GM19468 (cell line): ENCODE measurements around the gene NRN1L.
"Not testable (repeated sequence)": the region's sequence is repeated elsewhere in the genome, so short reads cannot be mapped to it uniquely, and the experiment has no call there.

Experiments
- ATAC-seq: cut with Tn5 transposase; IDR thresholded peaks from one replicate; pipeline ENCODE4 v1.9.1; 2021; ENCODE audit warnings: mild to moderate bottlenecking, moderate library complexity, moderate number of reproducible peaks; ENCODE audit not compliant: unreplicated experiment; ENCODE audit errors: extremely low read depth

NRN1L gene

GRCh38 chr16:67884684-67885083 lies at the start of gene NRN1L:
NRN1L (plus strand) TSS chr16:67884885; CDS start chr16:67884904, 19 bp downstream.
- ATAC-seq, result no peak

GRCh38 chr16:67837190-67837589 lies 47.5 kb upstream of the NRN1L start:
- not testable (repeated sequence) for ATAC-seq

DNA sequence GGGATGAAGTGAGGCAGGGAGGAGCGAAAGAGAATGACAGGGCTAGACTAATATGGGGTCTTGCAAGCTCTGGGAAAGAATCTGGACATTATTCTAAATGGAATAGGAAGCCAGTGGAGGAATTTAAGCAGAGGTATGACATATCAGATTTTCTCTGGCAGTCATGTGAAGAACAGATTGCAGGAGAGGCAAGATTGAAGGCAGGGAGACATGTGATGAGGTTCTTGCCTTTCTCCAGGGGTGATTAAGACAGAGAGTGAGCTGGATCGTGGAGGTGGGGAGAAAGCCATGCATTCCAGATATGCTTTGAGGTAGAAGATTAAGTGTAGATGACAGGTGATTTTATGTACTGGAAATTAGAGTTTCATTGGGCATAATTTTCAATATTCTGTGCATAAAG lies 46.9 kb upstream of the NRN1L start:
- ATAC-seq, result no peak

- no peak for ATAC-seq
These were observed 43.4 kb upstream of the NRN1L start for GRCh38 chr16:67841198-67841815.

DNA sequence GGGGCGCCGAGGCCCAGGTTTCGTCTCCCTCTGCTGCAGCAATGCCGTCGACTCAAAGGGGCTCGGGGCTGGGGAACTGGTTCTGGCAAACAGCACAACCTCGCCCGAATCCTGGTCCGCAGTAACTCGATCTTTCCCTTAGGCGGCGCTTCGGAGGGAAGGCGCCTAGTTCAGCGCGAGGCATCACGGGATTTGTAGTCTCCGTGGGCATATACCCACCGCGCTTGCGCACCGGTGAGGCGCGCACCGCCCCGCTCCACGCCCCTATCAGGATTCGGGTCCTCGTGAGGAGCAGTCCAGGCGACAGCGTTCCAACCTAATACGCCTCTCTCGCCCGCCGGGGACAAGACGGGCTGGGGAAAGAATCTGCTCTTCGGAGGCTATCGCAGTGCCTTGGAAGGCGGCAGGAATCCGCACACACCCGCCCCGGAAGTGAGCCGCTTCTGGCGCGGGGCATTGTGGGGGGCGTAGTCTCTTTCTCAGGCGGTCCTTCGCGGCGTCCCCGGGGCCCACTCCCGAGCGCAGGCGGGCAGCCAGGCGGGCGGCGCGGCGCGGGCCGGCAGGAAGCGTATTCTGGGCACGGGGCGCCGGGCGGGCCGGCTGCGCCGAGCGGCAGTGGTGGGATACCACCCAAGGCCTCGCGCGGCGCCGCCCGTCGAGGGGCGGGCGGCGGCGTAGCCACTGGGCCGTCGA lies 42.7 kb upstream of the NRN1L start, which contains the start of gene THAP11:
Gene THAP11, plus strand, starts transcription at position 505 of the 693 bp plus-strand sequence. CDS start 235 bp downstream, outside the sequence.
- ATAC-seq, result peak; percentile 48

- ATAC-seq, result no peak
These were observed 42.0 kb upstream of the NRN1L start for GRCh38 chr16:67842509-67843342.

- ATAC-seq, result no peak
These were observed 41.3 kb upstream of the NRN1L start for GRCh38 chr16:67843343-67843765.

- no peak for ATAC-seq
These were observed 40.2 kb upstream of the NRN1L start for GRCh38 chr16:67844497-67844896.

- no peak for ATAC-seq
These were observed 39.2 kb upstream of the NRN1L start for GRCh38 chr16:67845291-67846062.

DNA sequence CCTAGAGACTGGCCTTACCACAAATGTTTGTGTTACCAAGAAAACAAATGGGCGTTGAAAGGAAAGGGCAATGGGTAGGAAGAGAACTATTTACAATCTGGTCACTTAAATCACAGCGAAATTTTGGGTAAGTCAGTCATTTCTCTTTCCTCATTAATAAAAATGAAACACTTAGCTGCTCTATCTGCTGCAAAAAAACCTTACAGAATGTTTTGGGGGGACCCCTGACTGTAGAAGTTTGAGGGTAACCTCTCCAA lies 38.7 kb upstream of the NRN1L start:
- no peak for ATAC-seq

GRCh38 chr16:67846320-67847063 lies 38.2 kb upstream of the NRN1L start, which contains the start of gene NUTF2:
NUTF2 (plus strand) TSS chr16:67846933; CDS start chr16:67865131, 18,198 bp downstream.
- ATAC-seq, result peak; percentile 16

DNA sequence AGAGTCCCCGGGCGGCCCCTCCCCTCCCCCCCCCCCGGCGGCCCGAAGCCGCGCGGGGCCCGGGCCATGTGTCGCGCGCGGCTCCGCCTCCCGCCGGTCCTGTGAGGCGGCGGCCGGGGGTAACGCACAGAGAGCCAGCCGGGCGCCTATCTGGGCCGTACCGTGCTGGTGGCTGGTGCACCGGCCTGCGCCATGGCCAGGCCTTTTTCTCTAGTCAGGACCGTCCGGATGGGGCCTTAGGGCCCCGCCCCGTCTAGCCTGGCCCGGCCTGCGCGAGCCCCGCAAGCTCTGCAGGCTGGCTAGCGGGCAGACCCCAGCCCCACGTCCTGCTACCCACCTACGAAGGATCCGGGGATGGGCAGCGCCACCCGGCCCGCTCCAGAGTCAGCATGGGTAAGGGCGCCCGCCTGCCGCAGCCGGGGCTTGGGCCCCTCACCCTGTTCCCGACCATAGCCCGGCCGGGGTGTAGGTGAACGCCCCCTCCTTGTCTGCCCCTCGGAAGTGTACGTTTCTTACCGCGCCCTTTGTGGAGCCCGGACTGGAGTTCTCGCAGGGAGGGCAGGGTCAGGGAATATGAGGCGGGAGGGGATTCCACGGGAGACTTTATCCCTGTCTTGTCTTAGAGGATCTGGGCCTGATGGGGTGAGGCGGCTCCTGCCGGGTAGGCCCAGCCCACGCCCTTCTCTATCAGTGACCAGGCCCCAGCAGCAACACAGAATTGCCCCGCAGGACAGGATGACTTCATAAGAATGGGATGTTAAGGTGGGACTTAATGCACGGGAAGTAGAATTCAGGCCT lies 37.4 kb upstream of the NRN1L start, which contains the start of gene CENPT:
Gene CENPT, minus strand, starts transcription at position 630 of the 798 bp plus-strand sequence. CDS start 13,834 bp downstream, outside the sequence.
- ATAC-seq, result peak; percentile 8

DNA sequence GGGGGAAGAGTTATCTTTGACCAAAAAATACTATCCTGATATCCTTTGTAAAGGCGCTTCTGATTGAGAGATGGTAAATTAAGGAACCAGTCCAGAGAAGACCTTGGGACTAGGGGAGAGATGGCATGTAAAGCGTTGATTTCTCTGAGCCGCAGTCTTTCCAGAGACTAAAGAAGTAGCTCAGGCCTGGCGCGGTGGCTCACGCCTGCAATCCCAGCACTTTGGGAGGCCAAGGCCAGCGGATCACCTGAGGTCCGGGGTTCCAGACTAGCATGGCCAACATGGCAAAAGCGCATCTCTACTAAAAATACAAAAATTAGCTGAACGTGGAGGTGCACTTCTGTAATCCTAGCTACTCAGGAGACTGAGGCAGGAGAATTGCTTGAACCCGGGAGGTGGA lies 36.6 kb upstream of the NRN1L start:
- ATAC-seq, result no peak

- ATAC-seq, result no peak
These were observed 31.0 kb upstream of the NRN1L start for GRCh38 chr16:67853670-67854069.

DNA sequence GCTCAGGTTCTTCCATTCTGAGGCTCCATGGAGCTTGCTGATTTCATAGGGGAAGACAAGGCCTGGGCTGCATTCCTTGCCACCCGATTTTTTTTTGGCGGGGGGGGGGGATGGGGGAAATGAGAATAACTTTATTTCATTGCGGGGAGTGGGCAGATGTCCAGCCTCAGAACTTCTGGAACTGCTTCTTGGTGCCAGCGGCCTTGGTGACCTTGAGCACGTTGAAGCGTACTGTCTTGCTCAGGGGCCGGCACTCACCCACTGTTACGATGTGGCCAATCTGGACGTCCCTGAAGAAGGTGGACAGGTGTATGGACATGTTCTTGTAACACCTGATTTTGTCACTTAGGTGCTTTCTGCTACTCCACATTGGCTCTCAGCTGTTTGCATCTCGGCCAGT lies 28.9 kb upstream of the NRN1L start:
- no peak for ATAC-seq

DNA sequence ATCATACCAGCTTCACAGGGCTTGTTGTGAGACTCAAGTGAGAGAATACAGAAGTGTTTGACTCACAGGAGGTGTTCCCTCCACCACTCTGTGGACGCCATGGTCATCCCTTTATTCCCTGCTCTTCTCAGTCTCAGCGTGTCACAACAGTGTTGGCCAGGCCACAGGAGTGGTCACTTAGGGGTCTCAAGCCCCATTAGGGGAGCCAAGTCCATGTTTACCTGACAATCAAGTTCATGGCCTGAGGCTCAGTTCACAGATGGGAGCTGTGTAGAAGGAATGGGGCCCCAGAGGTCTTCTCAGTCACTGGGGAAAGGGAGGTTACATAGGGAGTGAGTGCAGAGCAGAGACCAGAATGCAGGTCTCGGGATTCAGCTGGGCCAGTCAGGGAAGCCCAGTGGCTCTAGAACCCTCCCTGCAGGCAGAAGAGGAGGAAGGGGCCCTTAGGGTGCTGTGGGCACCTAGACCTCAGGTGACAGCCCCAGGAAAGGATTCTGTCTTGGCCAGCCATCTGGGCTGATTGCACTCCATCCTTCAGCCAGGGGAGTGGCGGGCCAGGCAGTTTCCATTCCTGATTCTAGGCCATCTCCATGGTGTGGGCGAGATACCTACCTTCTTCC lies 27.6 kb upstream of the NRN1L start:
- no peak for ATAC-seq

DNA sequence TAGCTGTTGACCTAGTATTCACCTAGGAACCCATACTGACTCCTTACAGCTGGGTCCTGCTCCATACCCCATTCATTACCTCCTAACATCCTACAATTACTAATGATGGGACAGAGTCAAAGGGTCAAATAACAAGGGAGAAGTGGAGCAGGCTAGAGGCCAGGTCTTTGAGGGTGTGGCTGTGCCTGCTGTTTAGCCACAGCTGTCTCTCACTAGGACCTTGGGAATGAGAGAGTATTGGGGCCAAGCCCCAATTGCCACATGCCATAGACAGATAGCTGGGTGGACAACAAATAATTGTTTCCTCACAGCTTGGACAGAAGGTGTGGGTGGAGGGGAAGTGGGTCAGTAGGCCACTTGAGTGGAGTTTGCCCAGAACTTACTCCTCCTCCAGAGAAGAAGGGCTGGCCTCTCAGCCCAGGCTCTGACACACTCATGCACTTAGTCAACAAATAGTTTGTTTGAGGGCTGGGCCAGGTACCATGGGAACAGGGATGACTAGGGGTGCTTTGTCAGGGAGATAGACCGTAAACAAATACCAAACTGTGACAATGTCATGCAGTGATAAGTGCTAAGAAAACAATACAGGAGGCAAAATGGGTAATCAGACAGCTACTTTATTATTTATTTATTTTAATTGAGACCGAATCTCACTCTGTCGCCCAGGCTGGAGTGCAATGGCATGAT lies 27.0 kb upstream of the NRN1L start:
- ATAC-seq, result no peak

DNA sequence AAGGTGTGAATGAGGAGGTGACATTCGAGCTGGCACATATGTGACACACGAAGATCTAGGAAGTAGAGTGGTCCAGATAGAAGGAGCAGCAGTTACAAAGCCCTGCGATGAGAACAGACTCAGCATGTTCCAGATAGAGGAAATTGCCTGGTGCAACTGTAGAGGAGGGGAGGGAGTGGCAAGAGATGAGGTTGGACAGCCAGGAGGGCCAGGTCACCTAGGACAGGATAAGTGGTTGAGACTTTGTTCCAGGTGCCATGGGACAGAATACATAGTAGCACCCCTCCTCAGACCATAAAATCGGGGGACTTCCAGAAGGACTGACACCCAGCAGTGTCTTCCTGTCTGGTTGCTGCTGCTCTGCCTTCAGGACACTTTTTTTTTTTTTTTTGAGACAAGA lies 26.2 kb upstream of the NRN1L start:
- no peak for ATAC-seq
